ENCODE results near the gene JPH4.

DNA sequence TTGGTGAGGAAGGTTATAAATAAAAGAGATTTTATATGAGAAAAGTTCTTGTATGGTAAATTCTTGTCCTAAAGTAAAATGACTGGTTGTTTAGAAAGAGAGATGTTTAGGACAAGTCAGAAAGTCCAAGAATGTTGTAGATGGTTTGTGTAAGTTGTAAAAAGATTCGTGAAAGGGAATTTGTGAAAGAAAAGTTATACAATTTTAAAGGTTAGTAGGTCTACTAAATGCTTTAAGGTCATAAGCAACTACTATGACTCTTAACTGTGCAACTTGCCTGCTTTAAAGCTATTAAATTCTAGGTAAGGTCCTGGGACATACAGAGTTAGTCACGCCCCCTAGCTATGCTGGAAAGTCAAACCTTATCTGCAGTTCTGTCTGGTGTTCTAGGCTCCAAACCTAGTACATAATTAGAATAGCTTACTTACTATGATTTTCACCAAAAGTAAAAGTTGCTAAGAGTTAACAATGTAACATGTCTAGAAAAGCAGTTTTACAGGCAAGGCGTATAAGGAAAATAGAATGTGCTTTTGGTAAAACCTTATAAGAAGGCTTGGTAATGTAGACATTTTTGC is 46.3 kb upstream of the JPH4 start:
- TF ChIP-seq POLR2A (IDR thresholded peaks at IDR 0.05) (no peak), CTCF (IDR thresholded peaks at IDR 0.05) (no peak)
